T-helper 17 cell (primary cell): ENCODE measurements around the gene KCNMA1. TPM values are rescaled to one million over a fixed set of nuclear protein-coding genes. Genes with fewer than 3 reads are reported as not detected.

Experiments used
- ATAC-seq: fragments of 150-1000 bp; cut with Tn5 transposase; 2 replicates; pipeline ENCODE4 v1.10.0; 2021; ENCODE audit warnings: mild to moderate bottlenecking, moderate library complexity
- DNase-seq, 3 donors: peaks; one replicate each; pipeline versions ENCODE4 v3.0.0 to v3.0.0-alpha.2; 2020 to 2021
- H3K9me3 ChIP-seq: one replicate; pipeline ENCODE4 v1.7.0; 2013; ENCODE audit warnings: low read length, mild to moderate bottlenecking; ENCODE audit not compliant: control insufficient read depth, poor library complexity, severe bottlenecking
- H3K27ac Mint-ChIP-seq: one replicate; pipeline ENCODE4 v1.8.0; 2022; ENCODE audit warnings: mild to moderate bottlenecking, moderate library complexity, mixed read lengths
- H3K27me3 Mint-ChIP-seq: one replicate; pipeline ENCODE4 v1.8.0; 2022; ENCODE audit warnings: mixed read lengths
- H3K36me3 Mint-ChIP-seq: one replicate; pipeline ENCODE4 v1.8.0; 2022; ENCODE audit warnings: low read depth, mixed read lengths
- H3K4me1 Mint-ChIP-seq: one replicate; pipeline ENCODE4 v1.8.0; 2022; ENCODE audit warnings: mild to moderate bottlenecking, mixed read lengths
- H3K4me3 Mint-ChIP-seq: one replicate; pipeline ENCODE4 v1.8.0; 2022; ENCODE audit warnings: mild to moderate bottlenecking, moderate library complexity, mixed read lengths
- total RNA-seq, 4 donors: library from RNA in 2 of 4; stranded (reverse) in 2 of 4; gene quantifications; one replicate each; pipeline ENCODE4 v1.2.3 and lab custom pipeline; 2022 to 2026

Gene KCNMA1
- total RNA-seq, 2 donors from 2014 or later: 0.27 TPM; not detected in 1

DNA sequence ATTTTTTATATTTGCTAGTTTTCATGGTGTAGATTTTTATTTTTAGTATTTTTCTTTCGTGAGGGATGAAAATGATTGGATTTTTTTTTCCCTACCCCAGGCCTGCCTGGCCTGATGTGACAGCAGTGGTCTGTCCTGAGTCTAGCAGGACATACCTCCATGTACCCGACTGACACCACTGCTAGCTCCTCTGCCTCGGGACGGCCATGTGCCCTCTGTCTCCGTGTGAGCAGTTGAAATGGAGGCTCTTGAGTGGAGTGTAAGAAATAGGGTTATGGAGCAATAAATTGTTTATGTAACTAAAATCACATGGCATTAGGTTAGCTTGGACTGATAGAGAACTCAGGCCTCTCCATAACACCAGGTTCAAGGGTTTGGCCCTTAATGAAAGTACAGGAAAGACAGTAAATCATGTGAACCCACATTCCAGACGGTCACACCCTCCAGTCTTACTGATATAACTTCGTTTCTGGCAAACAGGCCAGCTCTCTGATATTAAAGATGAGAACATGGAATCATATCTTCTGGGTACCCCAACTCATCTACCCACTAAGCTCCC is 734.1 kb downstream of the KCNMA1 start:
- H3K27ac Mint-ChIP-seq: no peak overlapping the region
- DNase-seq (no peak), ATAC-seq (no peak)
- no peaks in the 10 kb centered on the region for H3K36me3 Mint-ChIP-seq
- H3K27me3 Mint-ChIP-seq: no peaks in the 10 kb centered on the region
- H3K4me1 Mint-ChIP-seq: no peaks in the 10 kb centered on the region
- no peak overlapping the region for H3K4me3 Mint-ChIP-seq
- no peaks in the 10 kb centered on the region for H3K9me3 ChIP-seq

DNA sequence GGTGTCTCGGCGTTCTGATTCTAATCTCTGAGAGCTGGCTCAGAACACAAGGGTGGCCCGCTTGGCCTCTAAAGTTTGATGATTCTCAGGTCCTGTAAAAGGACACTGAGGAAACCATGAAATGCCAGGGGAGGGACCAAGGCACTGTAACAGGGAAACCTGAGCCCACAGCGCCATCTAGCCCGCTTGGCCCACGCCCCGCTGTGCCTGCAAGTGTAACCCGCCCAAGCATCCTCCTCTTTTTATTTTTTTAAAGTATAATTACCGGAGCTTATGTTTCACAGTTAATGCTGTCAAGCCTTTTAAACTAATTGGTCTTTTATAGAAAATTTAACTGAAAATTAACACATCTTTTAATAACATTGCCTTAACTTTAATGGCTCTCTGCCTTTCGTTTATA is 734.7 kb downstream of the KCNMA1 start:
- DNase-seq: no peak
- Mint-ChIP-seq H3K4me3 (no peak overlapping the region), H3K36me3 (no peaks in the 10 kb centered on the region), H3K4me1 (no peaks in the 10 kb centered on the region), H3K27me3 (no peaks in the 10 kb centered on the region), H3K27ac (no peak overlapping the region)
- H3K9me3 ChIP-seq: no peaks in the 10 kb centered on the region
- no peak for ATAC-seq

DNA sequence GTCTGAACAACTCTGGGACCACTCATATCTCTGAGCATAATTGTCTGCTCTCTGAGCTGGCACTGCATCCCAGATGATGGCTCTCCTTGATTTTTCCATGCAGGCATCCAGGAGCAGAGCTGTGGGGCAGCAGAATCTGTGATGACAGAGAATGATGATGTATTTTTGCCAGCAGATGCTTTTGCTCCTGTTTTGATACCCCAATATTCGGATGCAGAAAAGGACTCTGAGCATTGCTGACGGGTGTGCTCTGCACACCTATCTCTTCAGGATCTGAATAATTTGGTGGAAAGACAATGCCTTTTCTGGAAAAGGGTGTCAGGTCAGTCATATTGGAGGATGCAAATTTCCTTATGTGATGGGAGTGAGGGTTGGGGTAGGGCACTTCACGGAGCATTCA is 735.9 kb downstream of the KCNMA1 start:
- Mint-ChIP-seq H3K27me3 (no peaks in the 10 kb centered on the region), H3K4me1 (no peaks in the 10 kb centered on the region), H3K4me3 (no peak overlapping the region), H3K27ac (no peak overlapping the region), H3K36me3 (no peaks in the 10 kb centered on the region)
- no peak for ATAC-seq
- DNase-seq: no peak
- no peaks in the 10 kb centered on the region for H3K9me3 ChIP-seq

DNA sequence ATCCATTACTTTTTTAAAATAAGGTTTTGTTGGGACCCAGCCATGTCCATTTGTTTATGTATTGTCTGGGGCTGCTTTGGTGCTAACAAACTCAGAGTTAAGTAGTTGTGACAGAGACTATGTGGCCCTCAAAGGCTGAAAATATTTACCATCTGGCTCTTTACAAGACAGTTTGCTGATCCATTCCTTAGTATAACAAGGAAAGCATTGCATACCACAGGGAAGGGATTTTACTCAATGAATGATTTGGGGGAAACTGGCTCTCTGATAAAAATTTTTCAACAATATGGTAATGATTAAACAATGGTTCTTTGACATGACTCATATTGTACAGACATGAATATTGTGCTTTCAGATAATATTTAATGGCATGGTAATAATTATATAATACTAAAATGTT is 738.1 kb downstream of the KCNMA1 start:
- ATAC-seq (no peak), DNase-seq (no peak)
- Mint-ChIP-seq H3K27me3 (no peaks in the 10 kb centered on the region), H3K4me1 (no peaks in the 10 kb centered on the region), H3K36me3 (no peaks in the 10 kb centered on the region), H3K27ac (no peak overlapping the region), H3K4me3 (no peak overlapping the region)
- H3K9me3 ChIP-seq: no peaks in the 10 kb centered on the region

DNA sequence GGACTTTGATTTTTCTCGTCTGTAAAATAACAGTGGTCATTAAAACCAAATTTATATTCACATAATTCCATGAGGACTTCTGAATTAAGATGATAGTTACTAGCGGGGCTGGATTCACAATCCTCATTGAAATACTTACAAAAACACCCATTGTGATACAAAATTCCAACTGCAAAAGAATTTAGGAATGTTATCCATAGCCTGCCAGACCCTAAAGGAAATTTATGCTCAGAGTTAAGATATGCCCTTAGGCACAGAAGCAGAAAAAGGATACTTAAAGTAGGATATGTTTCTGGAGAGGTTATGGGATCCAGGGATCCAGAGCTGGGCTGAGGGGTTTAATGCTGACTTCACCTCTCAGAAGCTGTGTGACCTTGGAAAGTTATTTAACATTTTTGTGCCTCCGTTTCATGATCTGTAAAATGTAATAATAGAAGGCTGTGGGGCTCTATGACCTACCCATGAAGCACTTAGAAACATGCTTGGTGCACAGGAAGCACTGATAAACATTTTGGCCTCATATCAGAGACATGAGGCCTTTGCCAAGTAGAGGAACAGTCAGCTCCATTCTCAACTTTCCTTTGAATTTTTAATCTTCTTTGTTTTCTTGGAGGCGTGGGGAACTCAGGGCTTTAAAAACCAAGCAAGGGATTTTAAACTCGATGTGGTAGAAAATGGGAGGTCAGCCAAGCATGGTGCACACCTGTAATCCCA is 744.7 kb downstream of the KCNMA1 start:
- no peak overlapping the region for H3K4me3 Mint-ChIP-seq
- H3K36me3 Mint-ChIP-seq: no peaks in the 10 kb centered on the region
- H3K9me3 ChIP-seq: no peaks in the 10 kb centered on the region
- H3K4me1 Mint-ChIP-seq: no peaks in the 10 kb centered on the region
- DNase-seq (no peak), ATAC-seq (no peak)
- H3K27ac Mint-ChIP-seq: no peak overlapping the region
- H3K27me3 Mint-ChIP-seq: peaks cover 10% of the 10 kb centered on the region

DNA sequence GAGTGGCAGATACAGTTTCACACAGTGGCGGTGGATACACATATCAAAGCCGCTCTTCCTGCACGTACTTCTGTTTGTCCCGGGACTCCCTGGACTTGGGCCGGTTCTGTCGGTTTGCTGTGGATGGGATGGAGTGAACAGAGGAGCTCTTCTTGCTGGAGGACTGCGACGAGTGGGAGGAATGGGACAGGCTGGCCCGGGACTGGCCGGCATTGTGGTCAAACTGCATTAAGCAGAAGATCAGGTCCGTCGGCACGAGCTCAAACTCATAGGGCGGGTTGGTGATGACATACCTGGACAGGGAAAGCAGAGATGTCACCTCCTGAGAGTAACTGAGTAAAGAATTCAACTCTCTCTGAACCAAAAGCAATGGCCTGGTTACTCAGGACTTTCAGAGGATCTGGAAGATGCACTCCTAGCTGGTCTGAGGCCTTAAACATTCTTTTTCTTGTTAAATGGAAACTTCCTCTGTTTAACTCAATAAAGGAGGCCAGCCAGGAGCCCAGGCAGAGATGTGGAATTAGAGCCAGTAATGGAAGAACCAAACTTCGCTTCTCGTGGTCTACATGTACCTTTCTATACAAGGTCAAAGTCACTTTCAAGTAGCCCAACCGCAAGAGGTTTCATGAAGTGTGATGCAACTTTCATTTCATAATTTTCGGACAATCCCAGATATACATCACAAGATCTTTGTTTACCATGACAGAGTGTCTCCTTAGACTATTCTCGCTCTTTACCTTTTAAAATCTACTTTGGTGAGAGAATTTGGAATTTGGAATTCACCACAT is 750.2 kb downstream of the KCNMA1 start:
- DNase-seq: no peak
- H3K36me3 Mint-ChIP-seq: no peaks in the 10 kb centered on the region
- no peak for ATAC-seq
- no peak overlapping the region for H3K27ac Mint-ChIP-seq
- peaks cover 2% of the 10 kb centered on the region for H3K4me1 Mint-ChIP-seq
- no peaks in the 10 kb centered on the region for H3K9me3 ChIP-seq
- peaks cover 10% of the 10 kb centered on the region for H3K27me3 Mint-ChIP-seq
- no peak overlapping the region for H3K4me3 Mint-ChIP-seq

DNA sequence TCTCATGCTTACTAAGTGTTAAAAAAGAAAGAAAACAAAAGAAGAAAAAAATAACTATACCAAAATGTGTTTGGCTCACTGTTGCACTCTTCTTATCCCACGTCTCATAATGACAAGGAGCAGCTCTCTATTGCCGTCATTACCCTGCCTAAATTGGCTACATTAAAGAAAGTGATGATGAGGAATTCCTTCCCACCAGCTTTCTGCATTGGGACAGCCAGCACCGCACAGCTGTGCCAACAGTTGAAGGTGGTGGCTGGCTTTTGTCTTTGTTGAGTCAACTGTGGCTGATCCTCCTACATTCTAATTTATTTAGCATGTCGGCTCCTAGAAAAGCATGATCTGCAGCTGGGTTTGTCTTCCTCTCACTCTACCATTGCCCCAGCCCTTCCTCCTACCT is 751.8 kb downstream of the KCNMA1 start:
- Mint-ChIP-seq H3K4me3 (peak overlapping the region; percentile 13), H3K4me1 (peaks cover 4% of the 10 kb centered on the region), H3K27ac (no peak overlapping the region), H3K36me3 (no peaks in the 10 kb centered on the region), H3K27me3 (peaks cover 2% of the 10 kb centered on the region)
- ATAC-seq (no peak), DNase-seq (no peak)
- H3K9me3 ChIP-seq: no peaks in the 10 kb centered on the region

DNA sequence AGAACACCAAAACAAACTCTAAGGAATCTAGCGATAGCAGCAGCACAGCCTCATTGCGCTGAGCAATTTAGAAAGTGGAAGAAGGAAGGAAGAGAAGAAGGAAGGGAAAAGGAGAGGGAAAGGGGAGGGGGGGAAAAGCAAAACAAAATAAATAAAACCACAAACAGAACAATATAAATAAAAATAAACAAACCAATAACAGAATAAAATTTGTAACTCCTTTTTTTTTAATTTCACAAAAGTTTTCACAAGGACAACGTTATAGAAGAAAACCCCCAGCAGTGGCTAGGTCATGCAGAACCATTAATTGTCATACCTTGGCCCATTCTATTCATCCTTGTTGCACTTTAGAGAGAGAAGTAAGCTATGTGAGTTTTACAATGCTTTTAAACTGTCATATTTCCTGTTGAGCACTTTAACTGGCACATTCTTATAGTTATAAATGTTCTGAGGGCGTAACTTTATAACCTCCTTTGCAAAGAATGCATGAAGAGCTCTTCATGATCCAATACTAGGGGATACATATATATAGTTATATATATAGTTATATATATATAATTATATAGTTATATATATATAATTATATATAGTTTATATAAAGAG is 752.8 kb downstream of the KCNMA1 start:
- Mint-ChIP-seq H3K27ac (no peak overlapping the region), H3K27me3 (no peaks in the 10 kb centered on the region), H3K4me1 (peaks cover 4% of the 10 kb centered on the region), H3K36me3 (no peaks in the 10 kb centered on the region), H3K4me3 (no peak overlapping the region)
- no peaks in the 10 kb centered on the region for H3K9me3 ChIP-seq
- DNase-seq: no peak
- no peak for ATAC-seq

DNA sequence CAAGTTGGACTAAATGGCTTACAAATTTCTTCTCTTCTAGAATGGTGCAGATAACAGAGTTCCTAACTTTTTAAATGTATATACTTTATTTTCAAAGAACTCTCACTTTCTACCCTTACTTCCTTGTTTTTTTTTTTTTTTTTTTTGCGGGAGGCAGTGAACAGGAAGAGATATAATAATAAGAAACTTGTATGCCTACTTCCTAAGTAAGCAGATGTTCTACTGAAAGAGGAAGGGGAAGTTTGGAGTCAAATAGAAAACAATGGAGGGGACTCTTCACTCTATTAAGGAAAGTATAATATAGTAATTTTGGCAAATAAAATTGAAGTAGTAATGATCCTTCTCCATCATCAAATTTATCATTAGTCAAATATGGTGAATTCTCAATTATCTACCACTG is 754.0 kb downstream of the KCNMA1 start:
- no peak overlapping the region for H3K4me3 Mint-ChIP-seq
- no peak for DNase-seq
- no peaks in the 10 kb centered on the region for H3K27me3 Mint-ChIP-seq
- ATAC-seq: no peak
- no peak overlapping the region for H3K27ac Mint-ChIP-seq
- H3K9me3 ChIP-seq: no peaks in the 10 kb centered on the region
- no peaks in the 10 kb centered on the region for H3K36me3 Mint-ChIP-seq
- peaks cover 4% of the 10 kb centered on the region for H3K4me1 Mint-ChIP-seq

DNA sequence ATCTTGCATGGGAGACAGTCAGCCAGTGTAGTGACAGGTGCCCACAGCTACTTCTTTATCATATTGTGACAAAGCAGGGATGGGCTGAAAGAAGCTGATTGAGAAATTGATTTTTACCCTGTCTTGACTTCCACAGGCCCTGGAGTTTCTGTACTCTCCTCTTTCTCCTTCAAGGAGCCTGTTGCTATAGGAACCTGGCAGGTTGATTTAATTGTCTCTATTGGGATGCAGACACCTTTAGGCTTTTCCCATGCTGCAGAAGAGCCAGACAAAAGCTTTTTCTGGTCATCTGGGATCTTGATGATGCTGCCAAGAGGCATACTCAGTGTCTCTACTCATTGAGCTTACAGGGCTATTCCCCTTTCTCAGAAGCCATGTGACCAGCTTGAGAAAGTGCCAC is 754.8 kb downstream of the KCNMA1 start:
- no peak for DNase-seq
- ATAC-seq: no peak
- H3K9me3 ChIP-seq: no peaks in the 10 kb centered on the region
- H3K4me1 Mint-ChIP-seq: peaks cover 4% of the 10 kb centered on the region
- H3K27me3 Mint-ChIP-seq: no peaks in the 10 kb centered on the region
- H3K36me3 Mint-ChIP-seq: no peaks in the 10 kb centered on the region
- no peak overlapping the region for H3K4me3 Mint-ChIP-seq
- H3K27ac Mint-ChIP-seq: peak overlapping the region; percentile 8

DNA sequence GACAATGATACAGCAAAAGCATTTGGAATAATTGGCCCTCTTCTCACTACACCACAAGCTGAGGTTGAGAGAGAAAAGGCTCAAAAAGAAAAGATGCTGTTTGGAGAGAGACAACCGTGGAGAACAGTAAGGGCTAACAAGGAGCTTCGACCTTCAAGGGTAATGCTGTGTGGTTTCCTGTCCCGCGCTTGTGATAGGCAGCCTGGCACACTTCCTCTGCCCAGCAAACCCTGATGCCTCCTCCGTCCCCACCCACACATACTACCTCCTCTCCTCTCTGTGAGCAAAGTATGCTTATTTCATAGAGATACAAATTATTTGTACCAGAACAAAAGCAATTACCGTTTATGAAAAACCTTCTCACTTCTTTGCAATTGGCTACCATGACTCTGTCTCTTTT is 755.4 kb downstream of the KCNMA1 start:
- Mint-ChIP-seq H3K36me3 (no peaks in the 10 kb centered on the region), H3K27me3 (no peaks in the 10 kb centered on the region), H3K27ac (peak overlapping the region; percentile 8), H3K4me3 (no peak overlapping the region), H3K4me1 (peaks cover 4% of the 10 kb centered on the region)
- H3K9me3 ChIP-seq: no peaks in the 10 kb centered on the region
- ATAC-seq (peak; percentile 42), DNase-seq (no peak)

DNA sequence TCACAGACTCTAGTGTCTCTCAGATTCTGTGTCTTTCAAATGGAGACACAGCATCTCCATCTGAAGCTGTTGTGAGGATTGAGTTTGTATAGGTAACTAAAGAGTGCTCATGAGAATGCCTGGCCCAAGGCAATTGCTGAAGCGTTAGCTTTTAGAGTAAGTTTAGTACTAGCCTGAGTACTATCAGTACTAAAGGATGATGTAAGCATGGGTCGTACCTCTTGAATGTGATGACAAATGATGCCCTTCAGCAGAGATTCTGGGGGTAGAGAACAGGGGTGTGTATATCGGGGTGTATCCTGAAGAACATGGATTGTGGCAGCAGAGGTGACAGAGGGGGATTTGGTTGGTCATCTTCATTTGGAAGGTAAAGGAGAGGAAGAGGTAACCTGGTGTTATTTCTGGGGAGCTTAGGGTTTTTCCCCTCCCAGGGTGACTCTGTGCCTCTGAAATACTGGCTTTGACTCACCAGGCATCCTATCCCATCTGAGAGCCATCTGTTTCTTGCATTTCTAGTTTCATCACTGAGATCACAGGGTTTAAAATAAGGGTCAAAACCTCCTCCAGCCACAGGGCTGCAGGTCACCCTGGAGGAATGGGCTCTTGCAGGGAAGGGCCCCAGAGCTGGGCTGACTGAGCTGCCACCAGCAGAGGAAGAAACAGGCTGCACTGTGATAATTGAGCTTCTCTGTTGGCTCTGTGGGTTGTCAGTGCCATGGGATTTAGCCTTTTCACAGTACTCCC is 756.0 kb downstream of the KCNMA1 start:
- Mint-ChIP-seq H3K4me1 (peaks cover 4% of the 10 kb centered on the region), H3K4me3 (no peak overlapping the region), H3K27me3 (no peaks in the 10 kb centered on the region), H3K27ac (no peak overlapping the region), H3K36me3 (no peaks in the 10 kb centered on the region)
- ATAC-seq (no peak), DNase-seq (no peak)
- H3K9me3 ChIP-seq: no peaks in the 10 kb centered on the region

DNA sequence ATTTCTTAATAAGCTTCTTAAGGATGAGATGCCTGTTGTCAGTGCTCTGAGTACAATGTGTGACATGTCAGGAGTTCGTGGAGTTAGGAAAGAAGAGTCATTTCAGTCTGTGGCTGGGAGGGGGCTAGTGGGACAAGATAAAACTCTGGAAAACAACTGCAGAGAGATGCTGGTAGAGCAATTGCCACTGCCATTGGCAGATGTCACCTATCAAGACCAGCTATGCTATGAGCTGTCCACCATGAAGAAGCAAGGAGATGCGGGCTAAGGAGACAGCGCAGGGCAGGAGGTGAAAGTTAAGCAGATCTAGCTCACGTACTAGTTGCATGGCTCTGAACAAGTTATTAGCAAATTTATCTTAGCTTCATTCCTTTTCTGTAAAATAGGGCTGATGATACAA is 756.7 kb downstream of the KCNMA1 start:
- H3K9me3 ChIP-seq: no peaks in the 10 kb centered on the region
- H3K27ac Mint-ChIP-seq: no peak overlapping the region
- no peaks in the 10 kb centered on the region for H3K27me3 Mint-ChIP-seq
- peaks cover 4% of the 10 kb centered on the region for H3K4me1 Mint-ChIP-seq
- H3K4me3 Mint-ChIP-seq: no peak overlapping the region
- ATAC-seq: no peak
- H3K36me3 Mint-ChIP-seq: no peaks in the 10 kb centered on the region
- DNase-seq: no peak
